ENCODE results near the gene BNIP1.
A peak's percentile ranks its signal among the peaks of the same experiment; 100 is the strongest.

GRCh38 chr5:173144200-173145176, at the start of gene BNIP1:
- TF ChIP-seq POLR2AphosphoS5 (IDR thresholded peaks at IDR 0.05) (peak; percentile 91), CTCF (IDR thresholded peaks at IDR 0.05) (peak; percentile 79 to 97 (median 92))

Data from prostate gland (tissue), 2 donors.